ENCODE measurements around the gene AGT.

DNA sequence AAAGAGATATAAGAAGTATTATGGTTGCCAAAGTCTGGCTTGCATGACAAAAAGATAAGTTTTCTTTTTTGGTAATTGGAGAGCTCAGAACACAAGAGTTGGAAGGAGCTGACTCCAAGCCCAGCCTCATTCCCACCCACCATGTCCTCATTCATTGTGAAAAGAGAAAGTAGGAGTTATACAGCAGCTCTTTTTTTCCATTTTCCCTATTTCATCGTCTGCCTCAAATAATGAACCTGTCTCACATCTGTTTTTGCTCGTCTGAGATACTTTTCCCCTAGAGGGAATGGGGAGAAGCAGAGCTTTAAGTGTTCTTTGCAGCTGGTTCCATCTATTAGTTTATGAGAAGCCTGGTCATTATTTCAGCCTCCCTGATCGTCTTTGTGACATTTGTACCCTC, 34.7 kb downstream of the AGT start:
- TF ChIP-seq, protein P1, sequence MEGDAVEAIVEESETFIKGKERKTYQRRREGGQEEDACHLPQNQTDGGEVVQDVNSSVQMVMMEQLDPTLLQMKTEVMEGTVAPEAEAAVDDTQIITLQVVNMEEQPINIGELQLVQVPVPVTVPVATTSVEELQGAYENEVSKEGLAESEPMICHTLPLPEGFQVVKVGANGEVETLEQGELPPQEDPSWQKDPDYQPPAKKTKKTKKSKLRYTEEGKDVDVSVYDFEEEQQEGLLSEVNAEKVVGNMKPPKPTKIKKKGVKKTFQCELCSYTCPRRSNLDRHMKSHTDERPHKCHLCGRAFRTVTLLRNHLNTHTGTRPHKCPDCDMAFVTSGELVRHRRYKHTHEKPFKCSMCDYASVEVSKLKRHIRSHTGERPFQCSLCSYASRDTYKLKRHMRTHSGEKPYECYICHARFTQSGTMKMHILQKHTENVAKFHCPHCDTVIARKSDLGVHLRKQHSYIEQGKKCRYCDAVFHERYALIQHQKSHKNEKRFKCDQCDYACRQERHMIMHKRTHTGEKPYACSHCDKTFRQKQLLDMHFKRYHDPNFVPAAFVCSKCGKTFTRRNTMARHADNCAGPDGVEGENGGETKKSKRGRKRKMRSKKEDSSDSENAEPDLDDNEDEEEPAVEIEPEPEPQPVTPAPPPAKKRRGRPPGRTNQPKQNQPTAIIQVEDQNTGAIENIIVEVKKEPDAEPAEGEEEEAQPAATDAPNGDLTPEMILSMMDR (IDR thresholded peaks at IDR 0.05; ENCODE audit: insufficient read depth, low read length), result no peak
- no peak for TF ChIP-seq POLR2AphosphoS5 (IDR thresholded peaks at IDR 0.05; ENCODE audit: low read depth)

Measured in HL-60 (cell line).